KMS-11 (cell line): ENCODE results near the gene PLXNB2.

Source experiments
- H2AFZ ChIP-seq: fragments of 200-600 bp; sonication (generic); 2 replicates; pipeline ENCODE4 v1.6.1; 2016; ENCODE audit warnings: antibody characterized with exemption, mixed run types, low read depth
- H3K27ac ChIP-seq: fragments of 200-600 bp; sonication (generic); 2 replicates; pipeline ENCODE4 v1.6.1; 2016; ENCODE audit warnings: mild to moderate bottlenecking, mixed run types
- H3K27me3 ChIP-seq: fragments of 200-600 bp; sonication (generic); 2 replicates; pipeline ENCODE4 v1.6.1; 2017; ENCODE audit warnings: mild to moderate bottlenecking, low read depth, mixed run types, moderate library complexity; ENCODE audit not compliant: insufficient read depth
- H3K36me3 ChIP-seq: fragments of 200-600 bp; sonication (generic); 2 replicates; pipeline ENCODE4 v1.6.1; 2017; ENCODE audit warnings: mild to moderate bottlenecking, mixed run types; ENCODE audit not compliant: insufficient read depth
- H3K4me1 ChIP-seq: fragments of 200-600 bp; sonication (generic); 2 replicates; pipeline ENCODE4 v1.6.1; 2016; ENCODE audit warnings: mild to moderate bottlenecking, low read depth, mixed run types; ENCODE audit not compliant: poor library complexity, severe bottlenecking
- H3K4me2 ChIP-seq: fragments of 200-600 bp; sonication (generic); 2 replicates; pipeline ENCODE4 v1.7.0; 2016; ENCODE audit warnings: mild to moderate bottlenecking, mixed run types
- H3K4me3 ChIP-seq: fragments of 200-600 bp; sonication (generic); IDR thresholded peaks from 2 replicates; pipeline ENCODE4 v1.6.1; 2017; ENCODE audit warnings: low read depth, low read length, mixed read lengths; ENCODE audit not compliant: insufficient read depth
- H3K79me2 ChIP-seq: fragments of 200-600 bp; sonication (generic); 2 replicates; pipeline ENCODE4 v1.6.1; 2016; ENCODE audit warnings: low read depth, mixed run types; ENCODE audit not compliant: insufficient read depth
- H3K9ac ChIP-seq: fragments of 200-600 bp; sonication (generic); 2 replicates; pipeline ENCODE4 v1.6.1; 2016; ENCODE audit warnings: mild to moderate bottlenecking, mixed run types
- H4K20me1 ChIP-seq: fragments of 200-600 bp; sonication (generic); 2 replicates; pipeline ENCODE4 v1.6.1; 2016; ENCODE audit warnings: mild to moderate bottlenecking, mixed run types; ENCODE audit not compliant: insufficient read depth
- TF ChIP-seq, protein P1 (sequence below): fragments of 200-600 bp; sonication (generic); conservative IDR thresholded peaks from 2 replicates; pipeline ENCODE4 v1.6.1; 2017; ENCODE audit warnings: low read depth, mild to moderate bottlenecking, antibody characterized with exemption, low read length, moderate library complexity, mixed read lengths

Gene PLXNB2

DNA sequence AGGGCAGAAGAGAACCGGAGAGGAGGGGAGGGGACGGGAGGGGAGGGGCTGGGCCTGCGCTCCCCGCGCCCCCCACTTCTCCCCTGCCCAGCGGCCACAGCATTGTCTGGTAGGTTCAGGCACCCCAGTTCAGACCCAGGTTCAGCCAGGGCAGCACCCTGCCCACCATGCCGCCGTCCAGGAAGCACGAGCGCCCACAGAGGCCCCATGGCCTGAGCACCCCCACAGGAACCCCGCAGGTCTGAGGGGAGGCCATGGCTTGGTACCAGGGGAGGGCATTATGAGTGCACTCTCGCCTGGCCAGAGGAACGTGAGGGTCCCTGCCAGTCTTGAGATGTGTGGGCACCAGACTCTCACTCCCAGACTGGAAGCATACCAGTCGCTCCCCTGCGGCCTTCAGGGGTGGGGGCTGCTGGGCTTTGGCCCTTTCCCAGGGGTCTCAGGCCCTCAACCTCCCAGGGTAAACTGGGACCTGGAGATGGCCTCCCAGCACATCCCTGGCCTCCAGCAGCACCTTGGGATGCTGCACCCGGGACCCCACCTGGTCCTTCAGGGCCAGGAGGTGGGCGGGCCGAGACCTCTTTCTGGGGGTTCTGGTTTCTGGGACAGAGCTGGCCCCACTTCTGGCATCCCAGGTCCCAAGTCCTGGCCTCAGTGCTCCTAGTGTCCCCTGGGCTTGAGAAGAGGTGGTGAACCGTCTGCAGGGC is 597 bp upstream of the PLXNB2 start:
- Histone ChIP-seq H3K36me3 (no peaks in the 10 kb centered on the region), H3K4me3 (no peak overlapping the region), H4K20me1 (no peaks in the 10 kb centered on the region), H3K27ac (no peak overlapping the region), H2AFZ (no peak overlapping the region), H3K27me3 (no peaks in the 10 kb centered on the region), H3K9ac (no peak overlapping the region), H3K4me1 (peaks cover 4% of the 10 kb centered on the region), H3K4me2 (no peak overlapping the region), H3K79me2 (no peaks in the 10 kb centered on the region)
- TF ChIP-seq, protein P1, sequence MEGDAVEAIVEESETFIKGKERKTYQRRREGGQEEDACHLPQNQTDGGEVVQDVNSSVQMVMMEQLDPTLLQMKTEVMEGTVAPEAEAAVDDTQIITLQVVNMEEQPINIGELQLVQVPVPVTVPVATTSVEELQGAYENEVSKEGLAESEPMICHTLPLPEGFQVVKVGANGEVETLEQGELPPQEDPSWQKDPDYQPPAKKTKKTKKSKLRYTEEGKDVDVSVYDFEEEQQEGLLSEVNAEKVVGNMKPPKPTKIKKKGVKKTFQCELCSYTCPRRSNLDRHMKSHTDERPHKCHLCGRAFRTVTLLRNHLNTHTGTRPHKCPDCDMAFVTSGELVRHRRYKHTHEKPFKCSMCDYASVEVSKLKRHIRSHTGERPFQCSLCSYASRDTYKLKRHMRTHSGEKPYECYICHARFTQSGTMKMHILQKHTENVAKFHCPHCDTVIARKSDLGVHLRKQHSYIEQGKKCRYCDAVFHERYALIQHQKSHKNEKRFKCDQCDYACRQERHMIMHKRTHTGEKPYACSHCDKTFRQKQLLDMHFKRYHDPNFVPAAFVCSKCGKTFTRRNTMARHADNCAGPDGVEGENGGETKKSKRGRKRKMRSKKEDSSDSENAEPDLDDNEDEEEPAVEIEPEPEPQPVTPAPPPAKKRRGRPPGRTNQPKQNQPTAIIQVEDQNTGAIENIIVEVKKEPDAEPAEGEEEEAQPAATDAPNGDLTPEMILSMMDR, result no peak

DNA sequence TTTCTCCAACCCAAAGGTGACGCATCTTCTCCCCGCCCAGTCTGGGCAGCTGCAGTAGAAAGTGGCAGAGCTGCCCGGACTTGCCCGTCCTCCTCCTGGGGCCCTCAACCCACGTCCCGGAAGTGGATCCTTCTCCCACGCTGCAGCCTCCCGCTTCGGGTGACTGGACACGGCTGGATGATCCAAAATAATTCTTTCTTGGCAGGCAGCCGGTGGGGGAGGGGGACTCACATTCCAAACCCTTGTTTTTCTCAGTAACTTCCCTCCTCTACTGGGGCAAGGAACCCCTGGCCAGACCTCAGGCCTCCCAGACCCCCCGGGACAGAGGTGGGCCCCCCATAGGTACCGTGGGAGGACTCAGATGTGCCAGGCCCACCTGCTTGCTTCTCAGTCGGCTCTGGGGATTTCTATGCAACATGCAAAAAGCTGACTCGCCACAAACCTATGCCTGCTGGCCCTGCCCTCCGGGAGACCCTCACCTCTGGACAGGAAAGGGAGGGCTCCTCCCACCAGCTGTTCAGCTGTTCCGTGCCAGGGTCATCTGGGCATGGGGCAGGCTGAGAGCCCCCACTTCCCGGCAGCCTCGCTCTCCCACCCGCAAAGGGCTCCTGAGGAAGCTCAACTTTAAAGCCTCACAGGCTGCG is 1.4 kb downstream of the PLXNB2 start:
- Histone ChIP-seq H3K4me1 (peaks cover 4% of the 10 kb centered on the region), H3K36me3 (no peaks in the 10 kb centered on the region), H3K27ac (no peak overlapping the region), H2AFZ (no peak overlapping the region), H3K9ac (no peak overlapping the region), H4K20me1 (no peaks in the 10 kb centered on the region), H3K79me2 (no peaks in the 10 kb centered on the region), H3K27me3 (no peaks in the 10 kb centered on the region), H3K4me3 (no peak overlapping the region), H3K4me2 (peak overlapping the region; percentile 51)
- TF ChIP-seq, protein P1, result no peak

DNA sequence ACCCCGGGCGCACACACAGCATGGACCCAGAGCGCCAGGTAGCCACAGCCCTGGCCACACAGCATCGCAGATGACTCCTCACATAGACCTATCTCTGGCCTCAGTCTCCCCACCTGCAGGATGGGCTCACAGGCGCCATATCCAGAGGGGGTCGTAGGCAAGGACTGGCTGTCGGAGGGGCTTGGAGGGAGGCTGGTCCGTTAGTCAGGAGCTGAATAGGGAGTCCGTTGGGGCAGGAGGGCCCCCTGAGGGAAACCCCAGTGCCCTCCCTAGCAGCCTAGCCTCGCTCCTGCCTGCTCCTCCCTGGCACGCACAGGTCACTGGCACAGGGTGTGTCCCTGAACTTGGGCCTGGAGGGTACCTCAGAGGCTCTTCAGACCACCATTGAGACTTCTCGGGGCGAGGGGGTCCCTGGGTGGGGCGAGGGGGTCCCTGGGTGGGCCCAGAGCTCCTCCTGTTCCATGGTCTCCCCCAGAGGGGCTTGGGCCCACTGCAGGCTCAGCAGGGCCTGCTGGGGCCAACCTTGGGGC is 2.0 kb downstream of the PLXNB2 start:
- no peaks in the 10 kb centered on the region for H3K36me3 ChIP-seq
- peaks cover 4% of the 10 kb centered on the region for H3K4me1 ChIP-seq
- no peaks in the 10 kb centered on the region for H3K27me3 ChIP-seq
- TF ChIP-seq, protein P1, result no peak
- no peak overlapping the region for H3K27ac ChIP-seq
- H2AFZ ChIP-seq, result no peak overlapping the region
- no peaks in the 10 kb centered on the region for H4K20me1 ChIP-seq
- H3K4me2 ChIP-seq, result no peak overlapping the region; the same call in 1 of the 2 replicates
- no peaks in the 10 kb centered on the region for H3K79me2 ChIP-seq
- no peak overlapping the region for H3K9ac ChIP-seq
- no peak overlapping the region for H3K4me3 ChIP-seq

DNA sequence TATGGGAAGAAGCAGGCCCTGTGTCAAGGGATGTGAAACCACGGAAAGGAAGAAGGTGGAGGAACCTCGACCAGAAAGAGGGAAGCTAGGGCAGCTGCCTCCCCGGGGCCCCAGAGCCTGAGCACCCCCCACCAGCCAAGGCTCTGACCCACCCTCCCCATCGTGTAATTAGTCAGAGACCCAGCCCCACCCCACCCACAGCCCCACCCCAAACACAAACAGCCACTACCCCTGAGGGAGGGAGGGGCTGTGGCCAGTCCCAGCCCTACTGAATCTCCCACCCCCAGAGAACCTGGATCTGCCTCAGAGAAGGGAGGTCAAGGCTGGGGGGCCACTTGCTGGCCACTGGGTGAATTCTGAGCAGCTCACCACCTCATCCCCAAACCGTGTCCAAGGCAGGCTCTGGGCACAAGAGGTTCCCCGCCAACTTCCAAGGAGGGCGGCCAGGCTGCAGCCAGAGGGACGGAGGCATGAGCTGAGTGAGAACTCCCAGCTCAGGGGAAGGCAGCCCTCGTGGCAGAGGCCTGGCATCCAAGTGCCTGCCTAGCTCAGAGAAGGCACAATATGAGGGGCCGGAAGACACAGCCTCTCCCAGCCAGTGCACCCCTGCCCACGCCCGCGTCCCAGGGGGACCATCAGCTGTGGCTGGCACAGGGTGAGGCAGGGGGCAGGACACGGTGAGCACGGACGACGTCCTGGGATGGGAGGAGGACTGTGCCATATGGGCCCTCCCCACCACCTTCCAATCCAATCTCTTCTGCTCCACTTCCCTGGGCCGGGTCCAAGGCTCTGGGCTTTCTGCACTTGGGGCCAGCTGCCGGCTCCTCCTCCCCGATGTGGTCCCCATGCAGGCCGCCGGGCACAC is 2.7 kb downstream of the PLXNB2 start:
- no peak overlapping the region for H2AFZ ChIP-seq
- no peak overlapping the region for H3K4me2 ChIP-seq
- no peaks in the 10 kb centered on the region for H3K79me2 ChIP-seq
- H3K4me1 ChIP-seq, result peaks cover 4% of the 10 kb centered on the region
- no peaks in the 10 kb centered on the region for H3K36me3 ChIP-seq
- TF ChIP-seq, protein P1, result no peak
- no peak overlapping the region for H3K27ac ChIP-seq
- H3K9ac ChIP-seq, result no peak overlapping the region
- H4K20me1 ChIP-seq, result no peaks in the 10 kb centered on the region
- H3K27me3 ChIP-seq, result no peaks in the 10 kb centered on the region
- H3K4me3 ChIP-seq, result no peak overlapping the region
